ENCODE measurements around the gene EDRF1. TPM values are rescaled to one million over a fixed set of nuclear protein-coding genes. Genes with fewer than 3 reads are reported as not detected.

The EDRF1 gene
- total and polyA plus RNA-seq, 4 experiments from 2014 or later = 9.8 to 57.8 (median 33.8) TPM

DNA sequence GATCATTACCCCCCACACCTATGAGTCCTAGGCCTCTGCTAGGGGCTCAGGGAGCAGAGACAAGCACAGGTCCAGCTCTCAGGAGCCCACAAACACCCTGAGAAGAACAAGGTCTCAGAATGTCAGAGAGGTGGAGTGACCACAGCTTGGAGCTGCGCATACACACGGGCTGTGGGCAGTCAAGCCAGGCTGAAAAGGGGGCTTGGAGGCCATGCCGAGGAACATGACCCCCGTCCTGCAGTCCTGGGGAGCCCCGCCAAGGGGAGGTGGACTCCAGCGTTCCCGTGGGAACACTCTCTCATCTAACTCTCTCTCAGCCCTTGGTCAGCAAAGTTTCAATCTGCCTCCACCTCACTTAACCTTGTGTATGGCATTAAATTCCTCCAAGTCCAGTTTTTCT is 63.9 kb downstream of the EDRF1 start:
- peaks cover 0 to 2% of the 10 kb centered on the region in 2 donors for H3K27me3 Mint-ChIP-seq
- no peak overlapping the region for H3K27ac ChIP-seq (ENCODE audit: low read depth, low read length)
- ChIA-PET CTCF (ENCODE audit: partially characterized antibody) (no interaction called here), POLR2A (ENCODE audit: partially characterized antibody) (no interaction called here)
- no peak overlapping the region for H3K4me3 ChIP-seq (ENCODE audit: low read length in 2 of 2)
- H3K9me3 ChIP-seq (ENCODE audit: control insufficient read depth in 1 of 2, low read length in 2 of 2) = no peaks in the 10 kb centered on the region
- H3K4me3 Mint-ChIP-seq = no peak overlapping the region
- H3K4me1 ChIP-seq (ENCODE audit: insufficient read depth, low read length) = peaks cover 9% of the 10 kb centered on the region
- H3K9me3 Mint-ChIP-seq = no peaks in the 10 kb centered on the region
- intact Hi-C loops (cut with micrococcal nuclease) = no loop called here
- H3K36me3 ChIP-seq (ENCODE audit: insufficient read depth, low read length) = peaks cover 4% of the 10 kb centered on the region
- peaks cover 11 to 20% (median 12%) of the 10 kb centered on the region in 4 donors for H3K4me1 Mint-ChIP-seq
- H3K27ac Mint-ChIP-seq = no peak overlapping the region
- no peak for DNase-seq
- peaks cover 5 to 11% of the 10 kb centered on the region in 2 donors for H3K36me3 Mint-ChIP-seq
- H3K27me3 ChIP-seq (ENCODE audit: insufficient read depth, low read length) = no peaks in the 10 kb centered on the region

DNA sequence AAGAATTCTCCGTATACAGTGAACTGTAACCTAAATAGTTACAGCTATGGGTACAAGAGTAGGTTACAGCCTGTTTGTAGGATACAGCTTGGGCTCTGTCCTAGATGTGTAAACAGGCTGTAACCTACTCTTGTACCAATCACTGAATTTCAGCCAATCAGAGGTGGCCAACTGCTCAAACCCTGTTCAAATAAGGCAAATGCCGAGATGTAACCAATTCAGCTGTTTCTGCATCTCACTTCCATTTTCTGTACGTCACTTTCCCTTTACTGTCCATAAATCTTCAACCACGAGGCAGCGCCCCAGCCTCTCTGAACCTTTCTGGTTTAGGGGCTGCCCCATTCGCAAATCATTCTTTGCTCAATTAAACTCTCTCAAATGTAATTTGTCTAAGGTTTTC is 64.4 kb downstream of the EDRF1 start:
- intact Hi-C loops (cut with micrococcal nuclease) = no loop called here

DNA sequence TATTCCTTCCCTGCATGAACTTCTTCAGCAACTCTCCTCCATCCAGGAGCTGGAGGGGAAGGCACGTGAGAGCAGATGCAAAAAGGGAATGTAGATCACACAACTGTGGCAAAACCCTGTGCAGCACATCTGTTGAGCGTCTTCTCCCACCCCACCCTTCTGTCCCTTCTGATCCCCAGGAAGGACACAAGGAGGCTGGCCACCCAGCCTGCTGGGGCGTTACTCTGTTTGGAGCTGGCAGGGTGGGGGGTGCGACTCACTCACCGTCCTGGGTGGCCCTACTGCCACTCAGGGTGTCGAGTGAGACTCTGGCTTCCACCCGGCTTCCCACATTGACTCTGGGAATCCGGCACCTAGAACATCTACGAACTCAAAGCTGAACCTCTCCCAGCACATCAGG is 66.3 kb downstream of the EDRF1 start:
- peaks cover 17% of the 10 kb centered on the region for H3K4me1 ChIP-seq (ENCODE audit: insufficient read depth, low read length)
- H3K4me3 ChIP-seq (ENCODE audit: low read length in 2 of 2) = no peak overlapping the region
- no peak for DNase-seq
- intact Hi-C loops (cut with micrococcal nuclease) = no loop called here
- peaks cover 4% of the 10 kb centered on the region for H3K36me3 ChIP-seq (ENCODE audit: insufficient read depth, low read length)
- Mint-ChIP-seq H3K4me1 (peaks cover 14 to 36% (median 24%) of the 10 kb centered on the region in 4 donors), H3K36me3 (peaks cover 11 to 15% of the 10 kb centered on the region in 2 donors), H3K4me3 (no peak overlapping the region), H3K9me3 (no peaks in the 10 kb centered on the region), H3K27me3 (no peaks in the 10 kb centered on the region), H3K27ac (no peak overlapping the region)
- no peak overlapping the region for H3K27ac ChIP-seq (ENCODE audit: low read depth, low read length)
- CTCF ChIA-PET (ENCODE audit: partially characterized antibody) = no interaction called here
- H3K9me3 ChIP-seq (ENCODE audit: control insufficient read depth in 1 of 2, low read length in 2 of 2) = no peaks in the 10 kb centered on the region
- H3K27me3 ChIP-seq (ENCODE audit: insufficient read depth, low read length) = no peaks in the 10 kb centered on the region
- POLR2A ChIA-PET (ENCODE audit: partially characterized antibody) = no interaction called here

More for the DNA sequence above, 64.4 kb downstream of the EDRF1 start:
- Mint-ChIP-seq H3K36me3 (peaks cover 7 to 11% of the 10 kb centered on the region in 2 donors), H3K9me3 (no peaks in the 10 kb centered on the region), H3K27ac (peak overlapping the region in 1 of 7 donors; percentile 13), H3K4me3 (no peak overlapping the region), H3K4me1 (peaks cover 12 to 26% (median 17%) of the 10 kb centered on the region in 4 donors), H3K27me3 (peaks cover 0 to 2% of the 10 kb centered on the region in 2 donors)
- peaks cover 15% of the 10 kb centered on the region for H3K4me1 ChIP-seq (ENCODE audit: insufficient read depth, low read length)
- no peak overlapping the region for H3K4me3 ChIP-seq (ENCODE audit: low read length in 2 of 2)
- ChIA-PET POLR2A (ENCODE audit: partially characterized antibody) (no interaction called here), CTCF (ENCODE audit: partially characterized antibody) (no interaction called here)
- no peaks in the 10 kb centered on the region for H3K9me3 ChIP-seq (ENCODE audit: control insufficient read depth in 1 of 2, low read length in 2 of 2)
- H3K36me3 ChIP-seq (ENCODE audit: insufficient read depth, low read length) = peaks cover 4% of the 10 kb centered on the region
- H3K27me3 ChIP-seq (ENCODE audit: insufficient read depth, low read length) = no peaks in the 10 kb centered on the region
- no peak overlapping the region for H3K27ac ChIP-seq (ENCODE audit: low read depth, low read length)
- DNase-seq = no peak

- peak overlapping the region; percentile 70 to 86 (median 77) for H3K27ac Mint-ChIP-seq
- ChIA-PET CTCF (ENCODE audit: partially characterized antibody) (no interaction called here), POLR2A (ENCODE audit: partially characterized antibody) (interaction anchor here (1.1 kb wide), 1 partner anchor 35 kb away, joined by 3 read pairs; the partner anchor contains the start of genes BCCIP and UROS)
- no peak overlapping the region for H3K27ac ChIP-seq (ENCODE audit: low read depth, low read length)
- peak overlapping the region in 3 of 8 donors; percentile 8 to 53 (median 24) for H3K4me3 Mint-ChIP-seq
- peak in 1 of 5 donors; percentile 2 for DNase-seq
- peaks cover 14 to 36% (median 24%) of the 10 kb centered on the region in 4 donors for H3K4me1 Mint-ChIP-seq
- intact Hi-C loops (cut with micrococcal nuclease) = no loop called here
- H3K27me3 Mint-ChIP-seq = no peaks in the 10 kb centered on the region
- H3K36me3 ChIP-seq (ENCODE audit: insufficient read depth, low read length) = peaks cover 10% of the 10 kb centered on the region
- H3K9me3 Mint-ChIP-seq = no peaks in the 10 kb centered on the region
- H3K27me3 ChIP-seq (ENCODE audit: insufficient read depth, low read length) = no peaks in the 10 kb centered on the region
- no peaks in the 10 kb centered on the region for H3K9me3 ChIP-seq (ENCODE audit: control insufficient read depth in 1 of 2, low read length in 2 of 2)
- peaks cover 27 to 35% of the 10 kb centered on the region in 2 donors for H3K36me3 Mint-ChIP-seq
- H3K4me1 ChIP-seq (ENCODE audit: insufficient read depth, low read length) = peaks cover 17% of the 10 kb centered on the region
- no peak overlapping the region for H3K4me3 ChIP-seq (ENCODE audit: low read length in 2 of 2)
These were observed 68.9 kb downstream of the EDRF1 start for GRCh38 chr10:125788156-125789034.

GRCh38 chr10:125792342-125793300 is 73.1 kb downstream of the EDRF1 start:
- Histone ChIP-seq H3K27me3 (ENCODE audit: insufficient read depth, low read length) (no peaks in the 10 kb centered on the region), H3K27ac (ENCODE audit: low read depth, low read length) (no peak overlapping the region), H3K9me3 (ENCODE audit: control insufficient read depth in 1 of 2, low read length in 2 of 2) (no peaks in the 10 kb centered on the region), H3K36me3 (ENCODE audit: insufficient read depth, low read length) (peaks cover 24% of the 10 kb centered on the region), H3K4me1 (ENCODE audit: insufficient read depth, low read length) (peaks cover 16% of the 10 kb centered on the region), H3K4me3 (ENCODE audit: low read length in 2 of 2) (no peak overlapping the region)
- intact Hi-C loops (cut with micrococcal nuclease) = no loop called here
- POLR2A ChIA-PET (ENCODE audit: partially characterized antibody) = no interaction called here
- Mint-ChIP-seq H3K27ac (peak overlapping the region in 5 of 7 donors; percentile 12 to 77 (median 18)), H3K27me3 (no peaks in the 10 kb centered on the region), H3K36me3 (peaks cover 34 to 61% of the 10 kb centered on the region in 2 donors), H3K9me3 (no peaks in the 10 kb centered on the region), H3K4me1 (peaks cover 11 to 26% (median 19%) of the 10 kb centered on the region in 4 donors), H3K4me3 (peak overlapping the region in 1 of 8 donors; percentile 42)
- CTCF ChIA-PET (ENCODE audit: partially characterized antibody) = no interaction called here
- DNase-seq = no peak

- ChIA-PET POLR2A (ENCODE audit: partially characterized antibody) (no interaction called here), CTCF (ENCODE audit: partially characterized antibody) (no interaction called here)
- Mint-ChIP-seq H3K36me3 (peaks cover 34 to 63% of the 10 kb centered on the region in 2 donors), H3K9me3 (no peaks in the 10 kb centered on the region), H3K27me3 (no peaks in the 10 kb centered on the region), H3K4me3 (no peak overlapping the region), H3K27ac (peak overlapping the region in 1 of 7 donors; percentile 32), H3K4me1 (peaks cover under 1 to 2% (median under 1%) of the 10 kb centered on the region in 4 donors)
- no peak overlapping the region for H3K4me3 ChIP-seq (ENCODE audit: low read length in 2 of 2)
- intact Hi-C loops (cut with micrococcal nuclease) = no loop called here
- no peak for DNase-seq
- peaks cover 35% of the 10 kb centered on the region for H3K36me3 ChIP-seq (ENCODE audit: insufficient read depth, low read length)
- H3K9me3 ChIP-seq (ENCODE audit: control insufficient read depth in 1 of 2, low read length in 2 of 2) = no peaks in the 10 kb centered on the region
- H3K27me3 ChIP-seq (ENCODE audit: insufficient read depth, low read length) = no peaks in the 10 kb centered on the region
- no peaks in the 10 kb centered on the region for H3K4me1 ChIP-seq (ENCODE audit: insufficient read depth, low read length)
- no peak overlapping the region for H3K27ac ChIP-seq (ENCODE audit: low read depth, low read length)
These were observed 75.6 kb downstream of the EDRF1 start for GRCh38 chr10:125795128-125795527.
